Activated T-helper 1 cell treated with Interleukin-2 at 50 U/mL for 16 hours (primary cell): ENCODE data around the gene C10orf95.

Experiments used
- DNase-seq: peaks from one replicate; pipeline ENCODE4 v3.0.0-alpha.2; 2020; ENCODE audit warnings: low read depth

Gene C10orf95

DNA sequence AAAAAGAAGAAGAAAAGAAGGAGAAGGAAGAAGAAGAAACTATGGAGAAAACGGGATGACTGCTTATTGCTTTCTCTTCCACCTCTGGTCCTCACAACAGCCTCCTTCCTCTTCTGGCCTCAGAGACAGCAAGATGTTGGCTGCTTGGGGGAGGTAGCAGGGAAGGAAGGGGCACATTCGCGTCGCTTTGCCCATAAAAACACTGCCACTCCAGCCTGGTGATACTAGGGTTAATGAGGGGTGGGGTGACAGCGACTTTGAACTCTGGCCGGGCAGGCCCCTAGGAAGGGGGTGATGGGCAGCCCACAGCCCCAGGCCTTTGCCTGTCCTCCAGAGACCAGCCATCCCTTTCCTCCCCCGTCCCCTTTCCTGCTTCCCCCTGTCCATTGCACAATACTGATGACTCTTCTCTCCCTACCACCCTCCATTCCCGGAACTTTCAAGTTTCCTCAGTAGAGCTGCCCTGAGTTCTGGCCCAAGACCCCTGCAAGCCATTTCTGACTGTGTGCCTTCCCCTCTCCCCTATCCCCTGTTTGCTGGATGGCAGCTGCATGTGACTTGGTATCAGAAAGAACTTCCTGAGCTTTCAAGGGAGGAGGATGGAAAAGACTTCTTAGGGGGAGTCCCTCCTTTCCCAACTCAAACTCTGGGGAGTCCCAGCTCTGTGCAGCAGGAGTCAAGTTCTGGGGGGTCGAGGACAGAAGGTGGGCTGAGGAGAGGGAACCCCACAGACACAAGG is 16.8 kb downstream of the C10orf95 start:
- DNase-seq, result no peak

DNA sequence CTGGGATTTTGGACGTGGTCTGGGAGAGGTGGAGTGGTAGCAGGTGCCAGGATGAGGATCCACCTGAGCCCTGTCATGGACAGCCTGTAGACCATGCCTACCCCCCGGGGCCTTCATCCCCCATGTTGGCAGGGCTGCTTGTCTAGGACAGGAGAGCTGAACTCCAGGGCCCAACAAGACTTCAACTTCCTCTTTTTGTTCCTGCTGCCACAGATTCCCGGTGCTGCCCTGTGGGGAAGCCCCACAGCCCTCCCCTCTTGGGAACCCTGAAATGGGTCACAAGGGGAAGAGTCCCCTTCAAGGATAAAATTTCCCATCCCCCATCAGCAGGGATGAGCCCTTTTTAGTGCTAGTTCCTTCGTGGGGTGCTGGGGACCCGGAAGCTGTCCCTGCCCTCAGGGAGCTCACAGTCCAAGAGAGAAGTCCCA is 17.7 kb downstream of the C10orf95 start:
- no peak for DNase-seq

DNA sequence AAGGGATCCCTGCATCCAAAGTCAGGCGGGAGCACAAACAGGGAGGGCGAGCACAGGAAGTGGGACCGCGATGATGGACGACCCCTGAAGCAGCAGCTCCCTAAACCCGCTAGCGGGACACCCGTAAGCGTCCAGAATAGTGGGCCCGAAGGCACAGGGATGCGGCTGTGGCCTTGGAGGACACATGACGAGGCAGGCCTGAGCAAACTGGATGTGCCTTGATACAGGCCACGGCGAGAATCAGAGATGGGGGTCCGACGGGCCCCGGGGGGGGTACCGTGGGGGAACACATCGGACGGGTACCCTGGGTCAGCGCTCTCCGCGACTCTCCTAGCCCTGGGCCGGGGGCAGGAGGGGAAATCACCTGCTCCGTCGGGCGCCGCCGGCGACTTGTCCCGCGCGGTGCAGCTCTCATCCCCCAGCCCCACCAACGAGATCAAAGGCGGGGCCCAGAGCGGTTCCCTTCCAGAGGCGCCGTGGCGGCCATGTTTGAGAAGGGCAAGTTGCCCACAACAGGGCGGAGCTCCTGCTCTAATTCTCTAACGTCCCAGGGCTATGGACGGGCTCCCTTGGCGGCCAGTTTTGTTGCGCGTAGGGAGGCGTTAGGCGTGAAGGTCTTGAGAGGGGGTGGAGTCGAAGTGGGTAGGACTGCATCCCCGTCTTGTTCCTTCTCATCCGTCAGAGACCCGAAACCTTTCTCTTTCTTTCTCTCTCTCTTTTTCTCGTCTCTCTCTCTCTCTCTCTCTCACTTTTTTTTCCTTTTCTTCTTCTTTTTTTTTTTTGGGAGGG is 19.0 kb downstream of the C10orf95 start, which contains the start of gene CUEDC2:
TSS of gene CUEDC2 (minus strand) at position 413 of the 789 bp plus-strand sequence. CDS start 7,386 bp downstream, outside the sequence.
- peak; percentile 90 for DNase-seq

DNA sequence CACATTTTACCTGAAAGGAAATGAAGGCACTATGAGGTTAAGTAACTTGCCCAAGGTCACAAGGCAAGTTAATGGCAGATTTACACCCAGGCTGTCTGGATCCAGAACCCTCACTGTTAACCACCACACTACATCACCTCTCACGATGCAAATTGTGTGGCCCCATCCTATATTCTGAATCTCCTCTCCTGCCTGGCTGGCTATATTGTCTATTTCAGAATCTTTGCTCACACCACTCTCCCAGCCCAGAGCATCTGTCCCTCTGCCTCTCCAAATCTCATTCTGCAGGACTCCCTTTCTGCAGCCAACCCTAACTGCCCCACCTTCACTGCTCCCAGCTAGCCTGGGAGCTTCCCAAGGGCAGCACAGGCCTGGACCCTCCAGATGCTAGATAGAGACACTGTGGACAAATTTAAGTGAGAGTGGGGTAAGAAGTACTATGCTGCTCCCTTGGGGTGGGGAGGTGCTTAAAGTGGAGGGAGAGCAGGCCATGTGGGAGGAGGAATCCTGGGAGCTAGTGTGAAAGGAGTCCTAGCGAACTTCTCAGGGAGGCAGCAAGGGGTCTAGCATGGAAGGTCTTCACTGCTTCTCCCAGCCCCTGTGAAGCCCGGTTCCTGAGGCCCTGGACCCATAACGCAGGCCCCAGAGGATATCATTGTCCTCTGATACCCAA is 19.8 kb downstream of the C10orf95 start:
- no peak for DNase-seq

DNA sequence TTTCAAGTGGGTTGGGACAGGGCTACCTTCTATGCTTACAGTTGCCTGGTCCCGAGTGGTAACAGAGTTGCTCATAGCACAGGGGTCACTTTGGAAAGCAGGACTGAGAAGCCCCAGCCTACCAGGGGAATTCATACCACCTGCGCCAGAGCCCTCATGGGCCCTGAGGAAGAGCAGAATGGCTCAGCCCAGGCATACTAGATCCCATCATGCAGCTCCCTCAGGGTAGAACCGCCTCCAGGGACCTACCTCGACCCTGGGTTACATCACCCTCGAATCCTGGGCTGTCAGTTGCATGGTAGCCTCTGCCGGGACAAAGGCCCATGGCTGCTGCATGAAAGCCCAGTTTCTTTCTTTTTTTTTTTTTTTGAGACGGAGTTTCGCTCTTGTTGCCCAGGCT is 21.9 kb downstream of the C10orf95 start:
- DNase-seq, result no peak

DNA sequence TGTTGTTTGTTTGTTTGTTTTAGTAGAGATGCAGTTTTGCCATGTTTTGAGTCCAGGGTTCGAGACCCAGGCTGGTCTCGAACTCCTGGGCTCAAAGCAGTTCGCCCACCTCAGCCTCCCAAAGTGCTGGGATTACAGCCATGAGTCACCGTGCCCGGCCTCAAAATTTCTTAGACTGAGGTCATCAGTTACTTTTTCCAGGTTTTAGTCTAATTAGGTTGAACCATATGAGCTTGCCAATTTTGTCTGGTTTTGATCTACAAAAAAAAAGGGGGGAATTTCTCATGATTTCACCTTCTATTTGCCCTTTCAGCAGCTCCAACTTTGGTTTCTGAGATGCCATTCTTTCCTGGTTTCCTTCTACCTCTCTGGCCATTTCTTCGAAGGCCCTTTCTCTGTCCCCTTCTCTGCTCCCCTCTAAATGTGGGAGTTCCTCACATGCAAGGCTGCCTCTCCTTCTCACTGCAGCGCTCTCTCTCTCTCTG is 24.5 kb downstream of the C10orf95 start:
- no peak for DNase-seq

DNA sequence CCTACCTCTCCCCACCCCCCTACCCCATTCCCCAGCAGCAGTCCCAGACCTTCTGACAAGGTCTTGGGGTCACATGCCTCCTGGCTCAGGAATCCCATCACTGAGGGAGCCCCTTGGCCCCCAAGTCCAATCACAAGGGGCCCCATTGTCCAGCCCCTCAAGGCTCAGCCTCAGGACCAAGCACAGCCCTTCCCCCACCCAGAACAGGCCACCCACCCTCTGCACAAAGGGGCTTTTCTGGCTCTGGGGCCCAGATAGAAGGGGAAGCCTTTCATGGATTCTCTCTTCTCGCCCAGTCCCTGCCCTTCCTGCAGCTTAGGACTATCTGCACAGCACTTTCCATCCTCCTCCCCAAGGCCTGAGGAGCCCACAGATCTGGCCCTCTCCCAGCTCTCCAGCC is 25.9 kb downstream of the C10orf95 start:
- no peak for DNase-seq

DNA sequence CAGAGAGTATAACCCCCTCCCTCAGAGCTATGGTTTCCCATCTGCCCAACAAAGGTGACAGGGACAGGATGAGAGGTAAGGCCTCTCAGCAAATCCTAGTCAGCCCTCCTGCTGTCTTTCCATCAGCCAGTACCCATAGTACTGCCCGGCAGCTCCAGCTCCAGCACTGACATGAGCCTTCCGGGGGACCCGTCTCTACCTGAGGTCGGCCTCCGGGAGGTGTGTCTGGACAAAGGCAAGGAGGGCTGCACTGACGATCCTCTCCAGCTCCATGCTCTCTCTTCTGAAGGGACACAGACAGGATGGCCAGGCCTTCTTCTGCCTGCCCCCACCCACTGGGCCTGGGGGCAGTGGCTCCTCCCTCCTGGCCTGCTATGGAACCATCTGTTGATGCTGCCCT is 26.4 kb downstream of the C10orf95 start:
- DNase-seq, result no peak

DNA sequence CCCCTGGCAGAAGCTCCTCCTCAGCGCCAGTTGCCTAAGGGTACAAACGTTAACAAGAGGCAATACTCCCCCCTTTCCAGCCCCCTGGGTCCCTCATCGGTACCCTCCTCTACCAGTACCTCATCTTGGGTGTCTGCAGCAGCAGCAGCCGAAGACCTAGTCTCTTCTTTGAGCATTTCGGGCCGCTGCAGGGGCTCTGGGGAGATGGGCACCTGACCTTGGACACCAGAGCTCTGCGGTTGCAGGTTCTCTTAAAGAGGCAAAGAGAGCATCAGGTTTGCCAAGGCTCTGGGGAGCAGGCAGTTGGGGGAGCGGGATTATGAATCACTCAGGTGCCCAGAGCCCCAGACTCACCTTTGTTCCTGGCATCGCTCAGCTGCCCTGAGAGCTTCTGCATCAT is 27.2 kb downstream of the C10orf95 start:
- DNase-seq, result no peak

DNA sequence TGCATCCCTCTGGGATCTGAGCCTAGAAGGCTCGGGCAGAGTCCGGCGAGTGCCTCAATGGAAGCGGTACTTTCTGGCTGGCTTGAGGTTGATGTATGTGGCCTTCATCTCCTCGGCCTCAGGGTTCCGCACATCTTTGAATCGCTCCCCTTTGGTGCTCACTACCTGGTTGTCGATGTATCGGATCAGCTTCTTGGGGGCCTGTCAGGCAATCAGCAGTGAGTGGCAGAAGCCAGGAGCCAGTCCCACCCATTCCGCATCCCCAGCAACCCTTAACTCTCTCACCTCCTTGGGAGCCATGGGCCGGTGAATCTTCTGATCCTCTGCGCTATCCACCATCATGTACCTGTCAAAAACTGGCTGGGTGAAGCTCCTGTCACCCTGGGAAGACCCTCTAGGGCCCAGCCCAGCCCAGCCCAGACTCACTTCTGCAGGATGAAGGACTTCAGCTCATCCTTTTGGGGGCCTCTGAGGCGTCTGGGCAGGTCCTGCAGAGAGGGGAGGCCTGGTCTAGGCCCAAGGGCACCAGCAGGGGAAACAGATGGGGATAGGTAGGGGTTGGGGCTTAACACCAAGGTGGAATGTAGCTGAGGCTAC is 27.9 kb downstream of the C10orf95 start:
- DNase-seq, result no peak

DNA sequence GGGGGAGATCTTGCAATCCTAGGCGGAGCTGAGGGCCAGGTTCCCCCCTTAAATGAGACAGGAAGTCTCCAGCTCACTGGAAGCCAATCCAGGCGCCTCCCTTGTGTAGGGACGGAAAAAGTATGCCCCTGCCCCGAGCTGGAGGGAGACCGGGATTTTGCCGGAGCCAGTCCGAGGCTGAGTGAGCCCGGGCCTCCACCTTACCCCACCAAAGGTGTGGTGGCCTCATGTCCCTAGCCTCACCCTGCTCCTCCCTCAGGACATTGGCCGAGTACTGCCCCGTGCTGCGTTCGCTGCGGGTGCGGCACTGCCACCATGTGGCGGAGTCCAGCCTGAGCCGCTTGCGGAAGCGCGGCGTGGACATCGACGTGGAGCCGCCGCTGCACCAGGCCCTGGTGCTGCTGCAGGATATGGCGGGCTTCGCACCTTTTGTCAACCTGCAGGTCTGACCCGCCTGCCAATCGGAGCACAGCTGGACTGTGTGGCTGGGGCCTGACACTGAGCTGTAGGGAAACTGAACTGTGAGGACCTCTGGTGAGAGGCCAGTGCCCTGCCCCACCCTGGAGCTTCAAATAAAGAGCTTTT is 28.7 kb downstream of the C10orf95 start:
- DNase-seq, result no peak

DNA sequence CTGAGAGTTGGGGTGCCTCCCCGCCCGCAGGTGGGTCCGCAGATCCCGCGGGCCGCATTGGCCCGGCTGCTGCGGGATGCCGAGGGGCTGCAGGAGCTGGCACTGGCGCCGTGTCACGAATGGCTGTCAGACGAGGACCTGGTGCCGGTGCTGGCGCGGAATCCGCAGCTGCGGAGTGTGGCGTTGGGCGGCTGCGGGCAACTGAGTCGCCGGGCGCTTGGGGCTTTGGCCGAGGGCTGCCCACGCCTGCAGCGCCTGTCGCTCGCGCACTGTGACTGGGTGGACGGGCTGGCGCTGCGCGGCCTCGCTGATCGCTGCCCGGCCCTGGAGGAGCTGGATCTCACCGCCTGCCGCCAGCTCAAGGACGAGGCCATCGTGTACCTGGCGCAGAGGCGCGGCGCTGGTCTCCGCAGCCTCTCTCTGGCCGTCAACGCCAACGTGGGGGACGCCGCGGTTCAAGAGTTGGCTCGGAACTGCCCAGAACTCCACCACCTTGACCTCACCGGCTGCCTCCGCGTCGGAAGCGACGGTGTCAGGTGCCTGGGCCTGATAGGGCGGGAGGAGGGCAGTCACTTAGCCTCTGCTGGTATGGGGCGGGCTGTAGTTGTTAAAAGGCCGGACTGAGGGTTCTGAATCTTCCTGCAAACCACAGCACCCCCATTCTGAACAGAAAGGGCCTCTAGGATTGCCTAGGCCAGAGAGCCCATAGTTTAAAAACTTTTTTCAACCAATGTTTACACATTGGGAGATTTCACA is 29.4 kb downstream of the C10orf95 start:
- no peak for DNase-seq

DNA sequence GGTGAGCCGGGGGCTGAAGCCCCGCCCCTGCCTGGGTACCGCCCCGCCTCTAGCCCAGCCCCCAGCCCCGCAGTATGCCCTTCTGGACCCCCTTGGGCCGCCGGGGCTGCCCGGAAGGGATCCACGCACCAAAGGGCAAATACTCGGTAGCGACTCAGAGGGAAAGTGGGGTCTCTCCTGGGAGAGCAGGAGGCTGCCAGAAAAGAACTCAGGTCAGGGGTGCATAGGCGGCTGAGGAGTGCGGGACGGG is 29.9 kb downstream of the C10orf95 start:
- no peak for DNase-seq

DNA sequence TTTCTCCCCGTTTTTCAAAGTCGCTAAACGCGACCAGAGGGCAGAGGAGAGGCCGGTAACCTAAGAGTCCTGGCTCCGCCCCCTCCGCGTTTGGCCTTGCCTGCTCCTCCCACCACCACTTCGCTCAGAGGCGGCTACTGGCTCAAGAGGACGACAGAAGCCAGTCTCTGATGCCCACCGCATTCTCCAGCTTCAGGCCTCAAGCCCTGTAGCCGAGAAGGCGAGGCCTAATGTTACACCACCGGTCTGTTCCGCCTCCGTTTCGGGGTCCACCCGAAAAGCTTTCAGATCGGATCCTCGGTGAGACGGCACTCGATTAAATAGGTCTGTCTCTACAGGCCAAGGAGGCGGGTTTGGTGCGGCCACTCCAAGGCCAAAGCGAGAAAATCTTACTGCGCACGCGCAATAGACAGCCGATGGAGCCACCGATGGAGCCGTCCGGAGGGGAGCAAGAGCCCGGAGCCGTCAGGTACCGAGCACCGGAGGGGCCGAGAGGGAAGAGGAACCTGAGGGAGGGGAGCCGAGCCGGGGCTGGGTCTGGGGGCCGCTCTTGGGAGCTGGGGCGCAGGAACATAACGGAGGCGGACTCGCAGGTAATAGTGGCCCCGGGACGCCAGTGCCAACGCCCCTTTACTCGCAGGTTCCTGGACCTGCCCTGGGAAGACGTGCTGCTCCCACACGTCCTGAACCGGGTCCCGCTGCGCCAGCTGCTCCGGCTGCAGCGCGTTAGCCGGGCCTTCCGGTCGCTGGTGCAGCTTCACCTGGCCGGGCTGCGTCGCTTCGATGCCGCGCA is 30.4 kb downstream of the C10orf95 start, which contains the start of gene FBXL15:
TSS of gene FBXL15 (plus strand) at position 123 of the 793 bp plus-strand sequence. CDS start at position 417, 294 bp downstream.
- DNase-seq, result peak; percentile 89

DNA sequence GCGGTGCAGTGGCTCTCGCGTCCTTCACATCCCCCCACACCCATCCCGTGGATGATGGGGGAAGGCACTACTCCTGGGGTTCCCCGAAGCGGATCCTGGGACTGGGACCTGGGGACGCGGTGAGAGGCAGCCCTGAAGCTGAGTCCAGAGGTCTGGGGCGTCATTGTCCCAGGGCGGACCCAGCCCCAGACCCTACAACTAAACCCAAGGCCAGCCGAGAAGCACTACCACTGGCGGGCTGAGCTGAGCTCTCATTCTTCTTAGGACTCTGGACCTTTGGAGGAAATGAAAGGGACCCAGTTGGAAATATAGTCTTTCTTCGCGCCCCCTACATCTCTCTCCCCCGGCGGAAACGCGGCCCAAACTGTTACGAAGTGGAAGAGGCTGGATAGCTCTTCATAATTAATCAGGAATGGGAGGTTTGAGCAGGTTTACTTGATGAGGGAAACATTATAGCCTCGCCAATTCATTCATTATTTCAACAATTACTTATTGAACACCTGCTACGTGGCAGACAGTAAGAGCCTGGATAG is 31.1 kb downstream of the C10orf95 start:
- no peak for DNase-seq

DNA sequence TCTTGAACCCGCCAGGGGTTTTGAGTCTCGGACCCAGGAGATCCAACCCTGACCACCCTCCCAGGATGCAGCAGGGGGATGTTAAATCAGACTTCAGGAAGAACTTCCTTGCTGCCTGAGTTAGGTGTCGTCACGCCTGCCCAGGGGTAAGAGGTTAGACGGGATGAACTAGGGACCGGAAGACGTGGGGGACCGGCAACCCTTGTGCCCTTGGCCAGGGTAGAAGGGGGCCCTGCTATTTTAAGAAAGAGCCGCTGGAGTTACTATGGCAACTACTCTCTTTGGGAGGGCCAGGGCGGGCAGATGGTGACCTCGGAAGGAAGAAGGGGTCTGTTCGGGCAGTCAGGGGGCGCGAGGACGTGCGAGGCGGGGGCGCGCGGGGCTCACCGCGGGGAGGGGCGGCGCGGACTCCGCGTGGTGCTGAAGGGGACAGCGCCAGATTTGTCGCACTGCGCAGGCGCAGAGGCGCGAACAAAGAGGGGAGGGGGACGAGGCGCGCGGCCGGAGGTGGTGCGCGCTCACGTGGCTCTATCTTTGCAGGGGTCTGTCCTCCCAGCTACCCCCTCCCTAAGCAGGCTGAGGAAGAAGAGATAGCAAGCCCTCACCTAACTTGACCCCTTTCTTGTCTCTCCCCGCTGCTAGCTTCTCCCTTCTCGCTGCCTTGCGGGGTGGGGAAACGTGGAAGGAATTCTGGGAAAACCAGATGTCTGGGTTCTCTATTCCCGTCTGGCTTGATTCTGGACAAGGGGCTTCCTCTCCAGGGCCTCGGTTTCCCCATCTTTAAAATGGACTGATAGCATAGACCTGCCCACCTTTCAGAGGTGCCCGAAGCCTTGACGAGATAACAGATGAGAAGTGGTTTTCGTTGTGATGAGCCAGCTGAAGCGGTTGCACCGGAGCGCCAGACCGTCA is 31.8 kb downstream of the C10orf95 start:
- DNase-seq, result peak; percentile 58

DNA sequence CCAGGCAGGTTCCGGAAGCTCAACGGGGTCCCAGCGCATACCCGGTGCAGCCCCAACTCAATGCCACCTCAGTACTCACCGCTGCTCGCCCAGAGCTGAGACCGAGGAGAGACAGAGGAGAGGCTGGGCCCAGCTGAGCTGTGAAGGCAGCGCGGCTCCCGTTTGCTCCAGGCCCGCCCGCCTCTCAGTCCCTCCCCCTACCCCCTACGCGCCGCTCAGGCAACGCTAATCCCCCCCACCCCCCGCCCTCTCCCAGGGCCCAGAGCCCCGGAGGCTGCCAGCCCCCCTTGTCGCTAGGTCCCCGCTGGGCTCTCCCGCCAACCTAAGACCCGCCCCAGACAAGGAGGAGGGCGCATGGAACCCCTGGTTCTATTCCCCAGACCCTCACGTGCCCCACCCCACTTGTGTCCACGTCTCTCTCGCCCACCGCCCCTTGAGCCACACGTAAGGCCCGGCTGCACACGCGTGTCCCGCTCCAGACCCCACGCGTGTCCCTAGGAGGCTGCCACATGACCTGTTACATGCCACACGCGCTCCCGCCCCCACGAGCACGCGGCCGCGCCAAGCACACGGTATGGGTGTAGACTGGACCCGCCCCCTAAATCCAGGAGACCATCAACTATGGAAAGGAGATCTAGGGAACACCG is 32.6 kb downstream of the C10orf95 start, which contains the start of gene PSD:
TSS of gene PSD (minus strand) at position 164 of the 647 bp plus-strand sequence. CDS start 1,747 bp downstream, outside the sequence.
- no peak for DNase-seq

DNA sequence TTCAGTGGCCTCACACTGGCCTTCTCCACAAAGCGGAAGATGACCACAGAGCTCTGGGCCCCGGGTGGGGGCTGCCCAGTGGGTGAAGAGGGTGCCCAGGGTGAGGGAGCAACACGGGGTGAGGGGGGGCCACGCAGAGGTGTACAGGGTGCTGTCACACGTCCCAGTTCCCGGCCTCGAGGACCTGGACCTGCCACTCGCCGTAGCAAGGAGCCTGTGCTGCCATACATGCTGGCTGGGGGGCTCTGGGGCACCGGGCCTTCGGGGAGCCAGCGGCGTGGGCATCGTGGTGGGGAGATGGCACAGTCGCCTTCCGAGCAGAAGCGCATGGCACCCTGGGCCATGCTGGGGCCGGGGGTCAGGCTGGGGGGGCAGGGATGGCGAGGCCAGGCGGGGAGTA is 34.6 kb downstream of the C10orf95 start:
- DNase-seq, result no peak
